Stimulated activated CD4-positive, alpha-beta T cell treated with anti-CD3 and anti-CD28 coated beads, Interleukin-15, amount 100 ng/mL, for 48 hours (primary cell): ENCODE measurements around the gene TRUB2.

Source experiments
- DNase-seq, 2 donors: peaks; one replicate each; pipeline ENCODE4 v3.0.0-alpha.2; 2020; ENCODE audit warnings: low read depth in 2 of 2

TRUB2 gene

GRCh38 chr9:128322404-128323211, at the start of gene TRUB2, which contains the start of gene COQ4:
TRUB2 (minus strand) TSS chr9:128322447; CDS start chr9:128322408, 39 bp downstream.
COQ4 (plus strand) TSS chr9:128322839; CDS start chr9:128322859, 20 bp downstream.
- peak; percentile 86 to 92 for DNase-seq

DNA sequence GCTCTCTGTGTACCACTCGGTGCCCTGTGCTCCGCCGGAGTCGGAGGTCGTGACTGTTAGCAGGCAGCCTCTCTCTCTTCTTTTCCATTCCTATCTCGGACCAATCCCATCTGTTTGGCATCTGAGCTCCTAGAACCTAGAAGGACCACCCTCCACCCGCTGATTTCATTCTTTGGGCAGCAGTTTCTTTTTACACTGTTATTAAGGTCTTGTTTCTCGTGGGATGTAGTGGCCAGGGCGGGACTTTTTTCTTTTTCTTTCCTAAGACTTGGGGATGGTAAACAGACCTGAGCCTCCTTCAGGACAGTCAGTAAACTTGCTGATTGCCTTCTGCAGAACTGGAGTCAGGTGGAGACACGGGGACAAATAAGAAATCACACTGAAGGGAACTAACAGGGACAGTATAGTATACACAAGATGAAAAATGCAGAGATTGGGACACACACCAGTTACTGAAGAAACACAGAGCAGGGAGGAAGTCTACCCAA, 49.4 kb upstream of the TRUB2 start:
- no peak for DNase-seq

DNA sequence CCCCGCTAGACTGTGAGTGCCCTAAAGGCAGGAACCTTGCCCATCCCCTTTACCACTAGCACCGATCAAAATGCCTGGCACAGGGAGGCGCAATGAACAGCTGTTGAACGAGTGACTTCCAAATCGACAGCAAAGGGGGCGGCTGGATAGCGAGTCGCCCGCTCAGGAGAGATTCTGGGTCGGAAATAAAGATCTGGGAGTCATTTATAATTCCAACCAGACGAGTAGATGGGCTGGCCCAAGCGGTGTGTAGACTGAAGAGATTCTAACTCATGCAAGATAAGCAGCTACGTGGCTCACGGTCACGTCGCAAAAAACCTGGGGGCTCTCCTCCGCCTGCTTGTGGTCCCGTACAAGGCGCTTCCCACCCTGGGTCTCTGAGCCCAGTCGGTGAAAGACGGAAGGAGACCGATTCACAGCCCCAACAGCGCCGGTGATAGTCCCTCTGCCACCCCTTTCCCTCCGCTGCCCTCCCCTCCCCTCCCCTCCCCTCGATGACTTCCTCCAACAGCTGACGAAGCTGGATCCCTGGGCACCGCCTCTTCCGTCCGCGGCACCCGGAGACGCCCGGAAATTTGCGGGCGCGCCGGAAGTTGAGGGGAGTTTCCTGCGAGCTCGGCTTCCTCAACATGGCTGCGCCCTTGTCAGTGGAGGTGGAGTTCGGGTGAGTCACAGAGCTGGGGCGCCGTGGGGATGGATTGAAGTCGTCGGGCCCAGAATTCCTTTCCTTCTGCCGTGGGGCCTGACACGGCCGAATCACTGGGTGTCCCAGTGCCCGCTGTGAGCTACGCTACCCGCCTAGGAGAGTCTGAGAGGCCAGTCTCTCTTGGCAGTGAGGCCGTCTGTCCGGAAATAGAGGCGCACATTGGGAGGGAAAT, 48.7 kb upstream of the TRUB2 start, which contains the start of gene URM1:
Gene URM1, plus strand, starts transcription at position 623 of the 878 bp plus-strand sequence. Its CDS starts 7 bp downstream, at position 630.
- DNase-seq = peak; percentile 88 to 94

DNA sequence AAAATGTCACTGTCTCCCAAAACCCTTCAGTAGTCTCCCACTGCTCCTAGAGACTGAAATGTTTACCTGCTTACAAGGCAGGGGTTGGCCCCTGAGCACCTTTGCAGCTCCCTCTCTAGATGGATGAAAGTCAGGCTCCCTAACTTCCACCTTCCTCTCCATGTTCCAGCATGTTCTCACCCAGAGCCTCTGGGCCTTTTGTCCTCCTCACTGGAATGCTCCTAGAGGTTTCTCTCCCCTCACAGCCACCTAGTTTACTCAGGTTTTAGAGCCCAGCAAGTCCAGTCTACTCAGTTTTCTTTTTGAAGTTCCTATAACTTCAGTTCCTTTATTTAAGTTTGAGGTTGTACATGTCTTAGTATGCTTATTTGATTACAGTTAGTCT, 48.1 kb upstream of the TRUB2 start:
- DNase-seq = no peak

- DNase-seq = no peak
Observed at GRCh38 chr9:128369024-128369706, 46.9 kb upstream of the TRUB2 start.

DNA sequence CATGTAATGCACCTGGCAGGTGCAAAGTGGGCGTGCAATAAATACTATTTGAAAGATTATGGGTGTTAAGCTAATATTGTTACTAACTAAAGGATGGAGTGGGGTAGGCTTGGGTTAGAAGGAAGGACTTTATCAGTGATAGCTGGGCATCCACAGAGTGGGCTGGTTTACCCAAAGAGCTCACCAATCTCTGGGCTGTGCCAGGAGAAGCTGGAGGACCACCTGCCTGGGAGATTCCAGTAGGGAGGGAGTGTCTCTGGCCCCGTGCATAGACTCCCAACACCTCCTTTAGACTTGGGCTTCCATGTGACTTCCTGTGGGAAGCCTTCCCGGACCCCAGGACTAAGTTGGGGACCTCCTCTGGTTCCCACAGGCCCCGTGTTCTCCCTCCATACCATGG, 43.3 kb upstream of the TRUB2 start:
- no peak for DNase-seq

DNA sequence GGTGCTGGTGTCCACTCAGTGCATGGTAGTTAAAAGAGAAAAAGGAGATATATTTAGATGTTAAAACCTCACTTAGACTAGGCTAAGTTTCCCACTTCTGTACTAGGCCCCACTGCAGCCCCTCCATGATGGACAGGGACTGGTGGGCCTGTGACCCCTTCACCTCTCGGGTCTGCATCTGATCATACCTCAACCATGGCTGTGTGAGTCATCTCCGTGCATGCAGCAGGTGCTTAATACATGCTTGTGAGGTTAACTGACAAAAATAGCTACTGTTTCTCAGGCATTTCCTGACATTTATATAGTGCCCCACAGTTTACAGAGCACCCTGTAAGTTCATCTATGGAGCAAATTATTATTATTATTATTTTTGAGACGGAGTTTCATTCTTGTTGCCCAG, 40.5 kb upstream of the TRUB2 start:
- no peak for DNase-seq

DNA sequence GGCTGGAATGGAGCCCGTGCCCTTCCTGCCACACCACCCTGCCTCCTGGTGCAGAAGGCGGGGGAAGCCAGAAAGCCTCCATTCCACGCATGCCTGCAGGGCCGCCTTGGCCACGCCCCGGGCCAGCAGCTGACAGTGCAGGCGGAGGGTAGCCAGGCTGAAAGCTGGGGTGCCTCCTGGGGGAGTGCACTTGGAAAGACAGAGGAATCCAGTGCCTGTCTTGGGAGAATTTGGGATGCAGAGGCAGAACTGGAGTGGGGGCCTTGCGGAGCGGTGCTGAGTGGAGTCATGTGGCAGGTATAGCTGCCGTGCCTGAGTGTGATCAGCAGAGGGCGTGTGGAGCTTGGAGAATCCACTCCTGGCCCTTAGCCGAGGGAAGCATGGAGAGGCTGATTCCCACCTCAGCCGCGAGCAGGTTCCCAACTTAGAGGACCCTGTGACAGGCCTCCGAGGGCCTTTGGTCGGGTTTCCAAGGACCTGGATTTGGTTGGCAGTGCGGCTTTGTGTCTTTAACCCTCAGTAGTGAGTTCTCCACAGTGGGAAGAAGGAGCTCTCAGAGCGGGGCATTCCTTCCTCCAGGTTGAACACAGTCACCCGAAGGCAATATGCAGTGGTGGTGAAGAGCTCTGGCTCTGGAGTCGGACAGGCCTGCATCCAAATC, 39.9 kb upstream of the TRUB2 start:
- peak; percentile 52 to 60 for DNase-seq

DNA sequence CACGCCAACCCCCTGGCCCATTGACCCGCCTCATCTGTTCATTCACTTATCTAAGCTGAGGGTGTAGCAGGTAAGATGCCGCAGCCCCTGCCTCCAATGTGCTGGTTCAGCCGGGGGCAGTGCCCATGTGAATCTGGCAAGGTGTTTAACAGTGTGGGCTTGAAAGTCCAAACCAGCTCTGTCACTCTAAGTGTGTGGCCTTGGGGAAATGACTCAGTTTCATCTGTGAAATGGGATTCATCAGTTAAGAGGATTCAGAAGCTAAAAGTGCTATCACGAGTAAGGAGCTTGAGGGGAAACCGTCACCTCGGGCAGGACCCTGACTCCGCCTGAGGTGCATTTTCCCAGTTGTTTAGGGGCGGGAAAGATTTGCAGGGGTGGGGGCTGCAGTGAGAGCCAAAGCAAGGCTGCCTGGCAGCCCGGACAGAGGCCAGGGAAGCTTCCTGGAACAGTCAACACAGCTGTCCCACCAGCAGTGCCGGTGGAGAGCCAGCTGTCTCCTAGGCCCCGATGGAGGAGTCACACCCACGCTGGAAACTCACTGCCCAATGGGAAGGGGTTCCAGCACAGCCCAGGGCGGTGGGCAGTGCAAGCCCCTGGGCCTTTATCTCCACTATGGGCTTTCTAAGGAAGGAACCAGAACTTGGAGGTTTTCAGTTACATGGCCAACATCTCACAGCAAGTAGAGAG, 39.2 kb upstream of the TRUB2 start:
- DNase-seq = no peak

GRCh38 chr9:128360826-128361225, 38.6 kb upstream of the TRUB2 start:
- no peak for DNase-seq

- DNase-seq = no peak
Observed at GRCh38 chr9:128358861-128359260, 36.6 kb upstream of the TRUB2 start.

DNA sequence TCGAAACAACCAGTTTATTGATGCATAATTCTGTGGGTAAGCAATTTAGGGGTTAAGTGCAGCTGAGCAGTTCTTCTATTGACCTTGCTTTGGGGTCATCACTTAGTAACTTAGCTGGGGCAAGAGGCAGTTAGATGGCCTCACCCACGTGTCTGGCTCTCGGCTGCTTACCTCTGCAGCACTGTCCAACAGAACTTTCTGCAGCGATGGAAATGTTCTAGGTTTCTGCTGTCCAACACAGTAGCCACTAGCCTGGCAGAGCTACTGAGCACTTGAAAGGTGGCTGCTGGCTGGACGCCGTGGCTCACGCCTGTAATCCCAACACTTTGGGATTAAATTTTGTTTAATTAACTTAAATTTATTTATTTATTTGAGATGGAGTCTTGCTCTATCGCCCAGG, 35.8 kb upstream of the TRUB2 start:
- no peak for DNase-seq

DNA sequence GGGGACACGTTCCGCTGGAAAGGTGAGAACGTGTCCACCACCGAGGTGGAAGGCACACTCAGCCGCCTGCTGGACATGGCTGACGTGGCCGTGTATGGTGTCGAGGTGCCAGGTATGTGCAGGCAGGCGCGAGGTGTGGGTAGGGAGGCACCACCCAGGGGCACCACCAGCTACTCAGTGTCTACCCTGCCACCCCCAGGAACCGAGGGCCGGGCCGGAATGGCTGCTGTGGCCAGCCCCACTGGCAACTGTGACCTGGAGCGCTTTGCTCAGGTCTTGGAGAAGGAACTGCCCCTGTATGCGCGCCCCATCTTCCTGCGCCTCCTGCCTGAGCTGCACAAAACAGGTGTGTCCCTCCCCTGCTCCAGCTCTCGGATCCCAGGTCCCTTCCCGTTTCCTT, 33.2 kb upstream of the TRUB2 start:
- DNase-seq = no peak

DNA sequence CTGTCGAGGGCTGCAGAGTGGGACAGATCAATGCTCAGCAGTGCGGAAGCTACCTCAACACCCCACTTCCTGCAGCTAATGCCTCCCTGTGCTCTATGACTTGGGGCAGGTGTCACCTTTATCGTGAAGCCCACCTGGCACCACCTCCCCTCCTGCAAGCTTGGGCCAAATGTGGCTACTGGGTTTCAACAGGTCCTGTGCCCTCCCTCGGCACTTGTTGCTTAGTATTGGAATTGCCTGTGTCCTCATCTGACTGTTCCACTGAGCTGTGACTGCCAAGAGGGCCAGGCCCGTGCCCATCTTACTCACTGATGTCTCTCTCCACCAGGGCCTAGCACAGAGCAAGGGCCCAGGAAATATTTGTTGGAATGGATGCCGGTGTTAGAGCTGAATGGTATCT, 27.5 kb upstream of the TRUB2 start:
- no peak for DNase-seq

- DNase-seq = no peak
Observed at GRCh38 chr9:128349125-128349524, 26.9 kb upstream of the TRUB2 start.

GRCh38 chr9:128344931-128345605, 22.8 kb upstream of the TRUB2 start:
- no peak for DNase-seq

- DNase-seq = no peak
Observed at GRCh38 chr9:128343855-128344254, 21.6 kb upstream of the TRUB2 start.

DNA sequence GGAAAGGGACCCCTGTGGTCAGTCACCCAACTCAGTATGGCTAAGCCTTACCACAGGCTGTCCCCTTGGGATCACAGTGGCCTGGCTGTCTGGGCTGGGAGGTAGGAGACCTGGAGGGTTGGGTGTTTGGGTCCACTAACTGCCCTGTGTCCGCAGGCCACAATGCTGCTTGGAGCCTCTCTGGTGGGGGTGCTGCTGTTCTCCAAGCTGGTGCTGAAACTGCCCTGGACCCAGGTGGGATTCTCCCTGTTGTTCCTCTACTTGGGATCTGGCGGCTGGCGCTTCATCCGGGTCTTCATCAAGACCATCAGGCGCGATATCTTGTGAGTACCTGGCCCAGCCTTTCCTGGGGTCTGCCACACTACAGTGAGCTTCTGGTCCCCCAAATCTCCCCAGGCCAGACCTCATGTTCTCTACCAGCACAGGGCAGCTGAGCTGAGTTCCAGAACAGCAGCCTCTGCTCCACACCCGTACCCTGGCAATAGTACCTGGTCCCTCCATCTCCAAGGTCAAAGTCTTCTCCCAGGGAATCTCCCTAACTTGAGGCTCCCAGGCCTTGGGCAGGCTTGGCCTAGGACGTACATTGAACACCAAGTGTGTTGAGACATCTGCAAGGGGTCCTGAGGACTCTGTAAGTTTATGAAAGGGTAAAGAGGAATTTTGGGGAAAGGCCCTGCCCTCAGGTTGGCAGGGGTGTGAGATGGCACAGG, 20.9 kb upstream of the TRUB2 start:
- no peak for DNase-seq

- peak; percentile 47 to 59 for DNase-seq
Observed at GRCh38 chr9:128341435-128341849, 19.2 kb upstream of the TRUB2 start.
